Sigmoid colon (tissue), 4 donors: ENCODE measurements around the gene PFDN6.

Source experiments
- CTCF ChIP-seq, 4 experiments: fragments of 450-650 bp in 3 of 4; fragments of 200-600 bp in 1 of 4; IDR thresholded peaks; one replicate each; pipeline ENCODE4 v1.5.1; 2016 to 2019; ENCODE audit warnings: antibody characterized with exemption in 4 of 4, mild to moderate bottlenecking in 3 of 4, moderate library complexity in 2 of 4
- EP300 ChIP-seq, 4 donors: sonication (generic); formaldehyde crosslinking; IDR thresholded peaks; one replicate each; pipeline ENCODE4 v1.6.1; 2017; ENCODE audit warnings: antibody characterized with exemption in 4 of 4
- POLR2A ChIP-seq, 2 donors: fragments of 450-650 bp; IDR thresholded peaks; one replicate each; pipeline ENCODE4 v1.6.1; 2016; ENCODE audit warnings: antibody characterized with exemption in 2 of 2, mild to moderate bottlenecking in 2 of 2, moderate library complexity in 2 of 2

DNA sequence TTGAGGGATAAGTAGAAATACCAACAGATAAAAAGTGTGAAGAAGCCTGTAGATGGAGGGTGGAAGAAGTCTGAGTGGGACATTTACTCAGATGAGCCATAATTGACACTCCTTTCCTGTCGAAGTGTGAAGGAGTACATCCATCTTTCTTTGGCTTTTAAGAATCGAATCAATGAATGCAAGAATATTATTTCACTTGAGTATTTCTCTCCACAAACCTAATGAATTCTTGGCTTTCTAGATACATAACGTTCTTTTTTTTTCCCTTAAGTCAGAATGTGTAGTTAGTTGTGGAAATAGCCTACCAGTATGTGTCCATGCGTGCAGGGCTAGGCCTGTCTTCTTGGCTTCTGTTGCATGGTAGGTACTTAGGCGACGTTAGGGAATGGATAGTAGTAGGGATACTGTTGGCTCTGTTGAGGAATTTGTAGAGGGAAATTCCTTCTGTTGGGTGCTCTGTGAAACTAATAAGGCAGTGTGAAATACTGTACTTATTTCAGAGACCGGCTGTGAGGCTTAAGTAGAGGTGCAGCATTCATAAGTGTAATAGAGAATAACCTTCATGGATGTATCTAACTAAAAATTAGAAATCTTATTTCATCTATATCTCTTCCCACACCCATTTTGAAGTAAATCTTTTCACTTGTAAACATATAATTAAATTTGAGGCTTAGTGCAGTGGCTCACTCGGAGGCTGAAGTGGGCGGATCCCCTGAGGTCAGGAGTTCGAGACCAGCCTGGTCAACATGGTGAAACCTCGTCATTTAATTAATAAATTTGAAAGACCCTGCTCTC, 16.1 kb upstream of the PFDN6 start:
- TF ChIP-seq CTCF (IDR thresholded peaks at IDR 0.05), result no peak
- no peak for TF ChIP-seq POLR2A (IDR thresholded peaks at IDR 0.05)
- no peak for TF ChIP-seq EP300 (IDR thresholded peaks at IDR 0.05)
